Testis (tissue), 2 donors: ENCODE results near the gene COQ8A.

Experiments used
- POLR2A ChIP-seq: fragments of 450-650 bp; IDR thresholded peaks from one replicate; pipeline ENCODE4 v1.6.1; 2017; ENCODE audit warnings: antibody characterized with exemption, mild to moderate bottlenecking, moderate library complexity
- TF ChIP-seq, protein P1 (sequence below), 3 experiments: fragments of 450-650 bp in 2 of 3; fragments of 200-600 bp in 1 of 3; sonication (generic) in 1 of 3; IDR thresholded peaks; one replicate each; pipeline ENCODE4 v1.5.1; 2016 to 2019; ENCODE audit warnings: antibody characterized with exemption in 3 of 3, mild to moderate bottlenecking in 2 of 3, moderate library complexity in 1 of 3

- TF ChIP-seq, protein P1, sequence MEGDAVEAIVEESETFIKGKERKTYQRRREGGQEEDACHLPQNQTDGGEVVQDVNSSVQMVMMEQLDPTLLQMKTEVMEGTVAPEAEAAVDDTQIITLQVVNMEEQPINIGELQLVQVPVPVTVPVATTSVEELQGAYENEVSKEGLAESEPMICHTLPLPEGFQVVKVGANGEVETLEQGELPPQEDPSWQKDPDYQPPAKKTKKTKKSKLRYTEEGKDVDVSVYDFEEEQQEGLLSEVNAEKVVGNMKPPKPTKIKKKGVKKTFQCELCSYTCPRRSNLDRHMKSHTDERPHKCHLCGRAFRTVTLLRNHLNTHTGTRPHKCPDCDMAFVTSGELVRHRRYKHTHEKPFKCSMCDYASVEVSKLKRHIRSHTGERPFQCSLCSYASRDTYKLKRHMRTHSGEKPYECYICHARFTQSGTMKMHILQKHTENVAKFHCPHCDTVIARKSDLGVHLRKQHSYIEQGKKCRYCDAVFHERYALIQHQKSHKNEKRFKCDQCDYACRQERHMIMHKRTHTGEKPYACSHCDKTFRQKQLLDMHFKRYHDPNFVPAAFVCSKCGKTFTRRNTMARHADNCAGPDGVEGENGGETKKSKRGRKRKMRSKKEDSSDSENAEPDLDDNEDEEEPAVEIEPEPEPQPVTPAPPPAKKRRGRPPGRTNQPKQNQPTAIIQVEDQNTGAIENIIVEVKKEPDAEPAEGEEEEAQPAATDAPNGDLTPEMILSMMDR (IDR thresholded peaks at IDR 0.05): no peak
- TF ChIP-seq POLR2A: no peak
Measured at GRCh38 chr1:226965581-226966440, 25.7 kb downstream of the COQ8A start.
